GM12878 (cell line): Measurements from ENCODE around the gene PTPRF. TPM values are rescaled to one million over a fixed set of nuclear protein-coding genes. Genes with fewer than 3 reads are reported as not detected.

Experiments
- ATAC-seq: fragments of 200-7000 bp; cut with Tn5 transposase; 3 replicates; pipeline ENCODE4 v1.9.1; 2020; ENCODE audit warnings: mild to moderate bottlenecking, moderate library complexity
- BruUV-seq: library from RNA; stranded (reverse); fragments of 400-500 nt; replicated peaks from 2 replicates; lab custom pipeline; 2021; lab: Mats Ljungman, UMichigan
- CTCF ChIA-PET: fragments of 300-600 bp; sonication (Branson Sonifier 250); formaldehyde crosslinking; extraction: SDS; loops from one replicate; lab custom pipeline; 2021; ENCODE audit warnings: inconsistent platforms; lab: Yijun Ruan, JAX
- POLR2A ChIA-PET: fragments of 350-600 bp; formaldehyde crosslinking; extraction: SDS; loops from one replicate; lab custom pipeline; 2021; ENCODE audit warnings: inconsistent platforms; lab: Charles Lee
- RAD21 ChIA-PET: fragments of 300-600 bp; sonication (Branson Sonifier 250); formaldehyde crosslinking; loops from one replicate; lab custom pipeline; 2023; ENCODE audit warnings: antibody characterized with exemption; ENCODE audit not compliant: unreplicated experiment; lab: Charles Lee
- SMC1A ChIA-PET: fragments of 300-600 bp; sonication (Branson Sonifier 250); formaldehyde crosslinking; loops from one replicate; lab custom pipeline; 2023; ENCODE audit not compliant: unreplicated experiment, uncharacterized antibody; lab: Charles Lee
- DNase-seq: peaks from one replicate; pipeline ENCODE4 v3.0.0-alpha.2; 2011; ENCODE audit warnings: low read depth, low spot score
- FAIRE-seq: peaks from 3 replicates; lab custom pipeline; 2011; peaks lifted over from hg19 to GRCh38; lab: Jason Lieb, UNC
- H2AFZ ChIP-seq: 2 replicates; pipeline ENCODE4 v1.6.0; 2011; ENCODE audit warnings: low read depth, low read length, control low read depth; ENCODE audit not compliant: control insufficient read depth
- H3K27ac ChIP-seq: 2 replicates; pipeline ENCODE4 v1.5.1; 2011; ENCODE audit warnings: control low read depth; ENCODE audit not compliant: control insufficient read depth, insufficient read depth
- H3K27me3 ChIP-seq, 2 experiments: replicated peaks in 1 of 2; 2 replicates each; pipeline versions ENCODE4 v1.6.0 to v1.6.1; 2011; ENCODE audit warnings: low read length in 1 of 2; ENCODE audit not compliant: control insufficient read depth in 2 of 2, insufficient read depth in 2 of 2
- H3K36me3 ChIP-seq, 2 experiments: 2 replicates each; pipeline ENCODE4 v1.5.1; 2011; ENCODE audit warnings: low read length in 1 of 2; ENCODE audit not compliant: control insufficient read depth in 2 of 2, insufficient read depth in 2 of 2
- H3K4me1 ChIP-seq: 2 replicates; pipeline ENCODE4 v1.6.1; 2011; ENCODE audit warnings: mild to moderate bottlenecking, low read length, moderate library complexity, mixed read lengths; ENCODE audit not compliant: control insufficient read depth, insufficient read depth
- H3K4me2 ChIP-seq: 2 replicates; pipeline ENCODE4 v1.6.0; 2011; ENCODE audit warnings: control low read depth; ENCODE audit not compliant: control insufficient read depth, insufficient read depth
- H3K4me3 ChIP-seq: fragments of 200-600 bp; sonication (generic); 2 replicates; pipeline ENCODE4 v1.5.1; 2016
- H3K79me2 ChIP-seq: 2 replicates; pipeline ENCODE4 v1.6.0; 2011; ENCODE audit warnings: low read length; ENCODE audit not compliant: control insufficient read depth, insufficient read depth
- H3K9ac ChIP-seq: 2 replicates; pipeline ENCODE4 v1.8.0; 2011; ENCODE audit warnings: low read length, control low read depth, mixed read lengths; ENCODE audit not compliant: control insufficient read depth, insufficient read depth
- H3K9me3 ChIP-seq: replicated peaks from 3 replicates; pipeline ENCODE4 v1.5.1; 2011; ENCODE audit warnings: mild to moderate bottlenecking, low read length; ENCODE audit not compliant: control insufficient read depth, insufficient read depth
- H4K20me1 ChIP-seq: 2 replicates; pipeline ENCODE4 v1.6.0; 2011; ENCODE audit not compliant: control insufficient read depth, insufficient read depth
- YY1 ChIP-seq: IDR thresholded peaks from 2 replicates; pipeline ENCODE4 v1.6.1; 2011; ENCODE audit warnings: low read depth, mild to moderate bottlenecking, low read length
- WGBS: methylation state at CpG from one replicate; pipeline ENCODE4 v1.1.6; 2016; ENCODE audit warnings: low lambda C conversion rate; ENCODE audit not compliant: insufficient replicate concordance, insufficient coverage; ENCODE audit errors: missing lambda C conversion rate; 5-methylcytosine and 5-hydroxymethylcytosine counted together
- in situ Hi-C: fragments of 300-500 bp; cut with MboI; formaldehyde crosslinking; loops from 9 replicates; pipeline ENCODE4 v1.14.3; 2018; ENCODE audit warnings: mixed read lengths
- intact Hi-C: fragments of 100-400 bp; cut with micrococcal nuclease; formaldehyde crosslinking; loops from one replicate; pipeline ENCODE4 v1.14.2; 2022; ENCODE audit not compliant: unreplicated experiment
- polyA plus RNA-seq, 11 experiments: library from polyadenylated mRNA; depleted of rRNA in 4 of 11; unstranded in 6 of 11; stranded (reverse) in 5 of 11; fragments of >200 nt; fragmentation: Nextera tagmentation in 4 of 11; fragmentation: Illumina TruSeq in 1 of 11; extraction: Ambion mirVana in 4 of 11; extraction: Trizol in 1 of 11; gene quantifications; 1 replicate in 1 of 11; 2 replicates in 10 of 11; pipeline versions ENCODE4 v1.2.1 to v1.2.3, GENCODE V29; 2011 to 2016; ENCODE audit warnings: inconsistent platforms in 2 of 11, missing spikeins in 2 of 11, low read depth in 1 of 11
- total RNA-seq, 4 experiments: library from RNA; depleted of rRNA in 3 of 4; stranded (reverse); fragments of >200 nt in 3 of 4; fragmentation: Illumina TruSeq in 1 of 4; extraction: Trizol in 1 of 4; gene quantifications; 2 replicates each; pipeline versions ENCODE4 v1.2.1 to v1.2.3, GENCODE V29; 2013 to 2021
- TF ChIP-seq, protein P1 (sequence below): fragments of 450-650 bp; formaldehyde crosslinking; IDR thresholded peaks from 2 replicates; pipeline ENCODE4 v1.5.0; 2022; ENCODE audit warnings: mild to moderate bottlenecking, missing genetic modification characterization
- TF ChIP-seq, protein P2 (sequence below): fragments of 450-650 bp; IDR thresholded peaks from 2 replicates; pipeline ENCODE4 v1.6.1; 2014; ENCODE audit warnings: mild to moderate bottlenecking

The PTPRF gene
- total and polyA plus RNA-seq, 10 of the 15 experiments (the other 5 are each of a cell fraction or from before 2014, with no cell fraction given): 0.04 to 2.6 (median 0.32) TPM

DNA sequence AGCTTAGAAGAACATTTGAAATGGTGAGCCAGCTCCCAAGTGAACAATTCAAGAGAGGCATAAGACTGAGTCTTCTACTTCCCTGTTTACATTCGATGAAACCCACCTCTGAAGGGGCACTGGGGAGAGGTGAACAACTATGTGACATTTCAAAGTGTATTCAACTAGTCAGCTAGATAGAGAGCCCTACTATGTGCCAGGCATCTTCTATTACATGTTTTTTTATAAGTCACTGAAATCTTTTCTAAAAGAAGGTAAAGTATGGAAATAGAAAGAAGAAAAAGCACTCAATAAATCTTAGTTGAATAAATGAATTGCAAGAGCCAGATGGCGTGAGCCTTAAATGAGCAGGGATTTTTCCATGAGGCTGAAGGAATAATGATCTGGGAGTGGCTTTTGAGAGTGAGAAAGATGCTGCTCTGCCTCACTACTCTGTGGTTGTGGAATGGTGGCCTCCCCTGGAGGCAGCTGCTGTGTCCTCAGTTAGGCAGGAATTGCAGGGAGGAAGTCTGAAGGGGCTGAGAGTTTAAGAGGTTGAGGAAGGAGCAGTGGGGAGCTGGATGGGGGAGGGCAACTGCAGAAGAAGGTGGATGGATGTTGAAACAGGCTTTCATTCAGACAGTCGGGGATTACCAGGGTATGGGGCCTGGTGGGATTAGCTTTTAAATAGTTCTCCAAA, 10.4 kb upstream of the PTPRF start:
- BruUV-seq: no TSS peak
- H2AFZ ChIP-seq: no peak overlapping the region
- H3K9ac ChIP-seq: no peak overlapping the region
- H3K27me3 ChIP-seq: no peaks in the 10 kb centered on the region
- H4K20me1 ChIP-seq: no peaks in the 10 kb centered on the region
- no peak overlapping the region for H3K4me3 ChIP-seq
- ChIA-PET SMC1A (interaction anchor here (0.5 to 1.4 kb wide), 7 partner anchors 10 to 415 kb away, joined by 3 to 5 read pairs (median 4); no protein-coding TSS in a partner anchor), POLR2A (no interaction called here), CTCF (interaction anchor here (0.8 to 2.2 kb wide), 7 partner anchors 7 to 415 kb away, joined by 3 to 8 read pairs (median 4); no protein-coding TSS in a partner anchor), RAD21 (no interaction called here)
- TF ChIP-seq, protein P1, sequence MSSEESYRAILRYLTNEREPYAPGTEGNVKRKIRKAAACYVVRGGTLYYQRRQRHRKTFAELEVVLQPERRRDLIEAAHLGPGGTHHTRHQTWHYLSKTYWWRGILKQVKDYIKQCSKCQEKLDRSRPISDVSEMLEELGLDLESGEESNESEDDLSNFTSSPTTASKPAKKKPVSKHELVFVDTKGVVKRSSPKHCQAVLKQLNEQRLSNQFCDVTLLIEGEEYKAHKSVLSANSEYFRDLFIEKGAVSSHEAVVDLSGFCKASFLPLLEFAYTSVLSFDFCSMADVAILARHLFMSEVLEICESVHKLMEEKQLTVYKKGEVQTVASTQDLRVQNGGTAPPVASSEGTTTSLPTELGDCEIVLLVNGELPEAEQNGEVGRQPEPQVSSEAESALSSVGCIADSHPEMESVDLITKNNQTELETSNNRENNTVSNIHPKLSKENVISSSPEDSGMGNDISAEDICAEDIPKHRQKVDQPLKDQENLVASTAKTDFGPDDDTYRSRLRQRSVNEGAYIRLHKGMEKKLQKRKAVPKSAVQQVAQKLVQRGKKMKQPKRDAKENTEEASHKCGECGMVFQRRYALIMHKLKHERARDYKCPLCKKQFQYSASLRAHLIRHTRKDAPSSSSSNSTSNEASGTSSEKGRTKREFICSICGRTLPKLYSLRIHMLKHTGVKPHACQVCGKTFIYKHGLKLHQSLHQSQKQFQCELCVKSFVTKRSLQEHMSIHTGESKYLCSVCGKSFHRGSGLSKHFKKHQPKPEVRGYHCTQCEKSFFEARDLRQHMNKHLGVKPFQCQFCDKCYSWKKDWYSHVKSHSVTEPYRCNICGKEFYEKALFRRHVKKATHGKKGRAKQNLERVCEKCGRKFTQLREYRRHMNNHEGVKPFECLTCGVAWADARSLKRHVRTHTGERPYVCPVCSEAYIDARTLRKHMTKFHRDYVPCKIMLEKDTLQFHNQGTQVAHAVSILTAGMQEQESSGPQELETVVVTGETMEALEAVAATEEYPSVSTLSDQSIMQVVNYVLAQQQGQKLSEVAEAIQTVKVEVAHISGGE: no peak
- TF ChIP-seq, protein P2, sequence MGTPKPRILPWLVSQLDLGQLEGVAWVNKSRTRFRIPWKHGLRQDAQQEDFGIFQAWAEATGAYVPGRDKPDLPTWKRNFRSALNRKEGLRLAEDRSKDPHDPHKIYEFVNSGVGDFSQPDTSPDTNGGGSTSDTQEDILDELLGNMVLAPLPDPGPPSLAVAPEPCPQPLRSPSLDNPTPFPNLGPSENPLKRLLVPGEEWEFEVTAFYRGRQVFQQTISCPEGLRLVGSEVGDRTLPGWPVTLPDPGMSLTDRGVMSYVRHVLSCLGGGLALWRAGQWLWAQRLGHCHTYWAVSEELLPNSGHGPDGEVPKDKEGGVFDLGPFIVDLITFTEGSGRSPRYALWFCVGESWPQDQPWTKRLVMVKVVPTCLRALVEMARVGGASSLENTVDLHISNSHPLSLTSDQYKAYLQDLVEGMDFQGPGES: no peak
- TF ChIP-seq YY1: no peak
- H3K27ac ChIP-seq: no peak overlapping the region
- 19% methylated on average over 3 of the region's 3 CpGs for WGBS
- H3K4me2 ChIP-seq: no peak overlapping the region
- intact Hi-C loops (no loop called here), in situ Hi-C loops (no loop called here)
- H3K36me3 ChIP-seq: no peaks in the 10 kb centered on the region
- DNase-seq: no peak
- H3K79me2 ChIP-seq: no peaks in the 10 kb centered on the region
- ATAC-seq: no peak
- no peak for FAIRE-seq
- H3K9me3 ChIP-seq: no peaks in the 10 kb centered on the region
- H3K4me1 ChIP-seq: no peaks in the 10 kb centered on the region
